OCI-LY7 (cell line): ENCODE measurements around the gene ACER3. TPM values are rescaled to one million over a fixed set of nuclear protein-coding genes. Genes with fewer than 3 reads are reported as not detected.

Source experiments
- BruUV-seq: library from RNA; stranded (reverse); fragments of 400-500 nt; replicated peaks from 2 replicates; lab custom pipeline; 2021; lab: Mats Ljungman, UMichigan
- CTCF ChIA-PET: fragments of 300-600 bp; sonication (Branson Sonifier 250); formaldehyde crosslinking; loops from one replicate; lab custom pipeline; 2022; ENCODE audit warnings: antibody characterized with exemption; ENCODE audit not compliant: unreplicated experiment; lab: Charles Lee
- POLR2A ChIA-PET: fragments of 300-600 bp; sonication (Branson Sonifier 250); formaldehyde crosslinking; loops from one replicate; lab custom pipeline; 2022; ENCODE audit warnings: antibody characterized with exemption; lab: Charles Lee
- DNase-seq: peaks from one replicate; pipeline ENCODE4 v3.0.0-alpha.2; 2015; ENCODE audit warnings: low spot score
- H2AFZ ChIP-seq: fragments of 200-600 bp; sonication (generic), shearing (Covaris generic); 2 replicates; pipeline ENCODE4 v1.6.1; 2014; ENCODE audit warnings: mild to moderate bottlenecking, antibody characterized with exemption, low read length, moderate library complexity
- H3K27ac ChIP-seq: fragments of 200-600 bp; sonication (generic); 2 replicates; pipeline ENCODE4 v1.5.1; 2014; ENCODE audit warnings: mixed run types, low read depth, mild to moderate bottlenecking, moderate library complexity, low read length, inconsistent platforms; ENCODE audit not compliant: poor library complexity, severe bottlenecking
- H3K36me3 ChIP-seq: fragments of 200-600 bp; sonication (generic); 2 replicates; pipeline ENCODE4 v1.6.1; 2014; ENCODE audit warnings: mild to moderate bottlenecking, antibody characterized with exemption, low read length, moderate library complexity, mixed read lengths; ENCODE audit not compliant: insufficient read depth
- H3K4me1 ChIP-seq: fragments of 200-600 bp; sonication (generic); 2 replicates; pipeline ENCODE4 v1.5.1; 2014; ENCODE audit warnings: mild to moderate bottlenecking, low read length; ENCODE audit not compliant: insufficient read depth, poor library complexity, severe bottlenecking
- H3K4me2 ChIP-seq: fragments of 200-600 bp; sonication (generic); 2 replicates; pipeline ENCODE4 v1.6.1; 2014; ENCODE audit warnings: mild to moderate bottlenecking, low read length
- H3K4me3 ChIP-seq: fragments of 200-600 bp; sonication (generic); 2 replicates; pipeline ENCODE4 v1.5.1; 2014; ENCODE audit warnings: mild to moderate bottlenecking, low read depth, low read length; ENCODE audit not compliant: poor library complexity, severe bottlenecking
- H3K79me2 ChIP-seq: fragments of 200-600 bp; sonication (generic); 2 replicates; pipeline ENCODE4 v1.6.1; 2016; ENCODE audit warnings: low read depth, mild to moderate bottlenecking, low read length, moderate library complexity, mixed read lengths; ENCODE audit not compliant: insufficient read depth
- H3K9me2 ChIP-seq: fragments of 200-600 bp; sonication (generic); 2 replicates; pipeline ENCODE4 v1.6.1; 2016; ENCODE audit warnings: mild to moderate bottlenecking, low read length, mixed read lengths; ENCODE audit not compliant: insufficient read depth
- H3K9me3 ChIP-seq: fragments of 200-600 bp; sonication (generic); 2 replicates; pipeline ENCODE4 v1.6.1; 2014; ENCODE audit warnings: mild to moderate bottlenecking, mixed run types, low read length, mixed read lengths
- H4K20me1 ChIP-seq: fragments of 200-600 bp; sonication (generic); 2 replicates; pipeline ENCODE4 v1.6.1; 2014; ENCODE audit warnings: mild to moderate bottlenecking, antibody characterized with exemption, low read length, moderate library complexity, mixed read lengths; ENCODE audit not compliant: insufficient read depth
- CTCF ChIP-seq: fragments of 200-600 bp; sonication (generic); conservative IDR thresholded peaks from 2 replicates; pipeline ENCODE4 v1.5.1; 2014; ENCODE audit warnings: mild to moderate bottlenecking, antibody characterized with exemption, low read length, moderate library complexity, mixed read lengths
- EZH2phosphoT487 ChIP-seq: fragments of 200-600 bp; sonication (generic); IDR thresholded peaks from 2 replicates; pipeline ENCODE4 v1.6.1; 2018; ENCODE audit warnings: low read depth, borderline replicate concordance, mild to moderate bottlenecking, mixed run types, antibody characterized with exemption, low read length, moderate library complexity, mixed read lengths
- intact Hi-C: fragments of 100-400 bp; cut with micrococcal nuclease; formaldehyde crosslinking; loops from one replicate; pipeline ENCODE4 v1.10.0; 2022; ENCODE audit not compliant: unreplicated experiment
- total RNA-seq, 2 experiments: library from RNA; depleted of rRNA in 1 of 2; stranded (reverse); fragments of >200 nt in 1 of 2; shearing (Covaris generic) in 1 of 2; gene quantifications; 2 replicates each; pipeline ENCODE4 v1.2.3, GENCODE V29; 2014 to 2022

The ACER3 gene
- total RNA-seq, 2 experiments from 2014 or later, result 3.0 to 12.2 TPM

GRCh38 chr11:77039491-77040400 lies 179.0 kb downstream of the ACER3 start:
- Histone ChIP-seq H3K4me1 (no peaks in the 10 kb centered on the region), H3K9me2 (no peaks in the 10 kb centered on the region), H3K27ac (no peak overlapping the region), H3K79me2 (no peaks in the 10 kb centered on the region), H3K4me3 (no peak overlapping the region), H3K36me3 (no peaks in the 10 kb centered on the region), H3K9me3 (no peaks in the 10 kb centered on the region), H4K20me1 (no peaks in the 10 kb centered on the region), H2AFZ (no peak overlapping the region), H3K4me2 (no peak overlapping the region)
- TF ChIP-seq CTCF (no peak), EZH2phosphoT487 (no peak)
- no peak for DNase-seq
- CTCF ChIA-PET, result no interaction called here
- no TSS peak for BruUV-seq
- POLR2A ChIA-PET, result interaction anchor here (0.6 kb wide), 1 partner anchor 56 kb away, joined by 3 read pairs; no protein-coding TSS in a partner anchor
- intact Hi-C loops, result loop anchor here (5.0 kb wide), 1 partner anchor 117 kb away; no protein-coding TSS in a partner anchor

- H3K27ac ChIP-seq, result no peak overlapping the region
- no peak for TF ChIP-seq EZH2phosphoT487
- no peak for TF ChIP-seq CTCF
- DNase-seq, result no peak
- H3K4me3 ChIP-seq, result no peak overlapping the region
- H3K4me2 ChIP-seq, result no peak overlapping the region
- ChIA-PET POLR2A (interaction anchor here (0.6 kb wide), 1 partner anchor 55 kb away, joined by 3 read pairs; no protein-coding TSS in a partner anchor), CTCF (no interaction called here)
- no peaks in the 10 kb centered on the region for H3K9me3 ChIP-seq
- H4K20me1 ChIP-seq, result no peaks in the 10 kb centered on the region
- no TSS peak for BruUV-seq
- intact Hi-C loops, result no loop called here
- H2AFZ ChIP-seq, result no peak overlapping the region
- no peaks in the 10 kb centered on the region for H3K9me2 ChIP-seq
- H3K79me2 ChIP-seq, result no peaks in the 10 kb centered on the region
- no peaks in the 10 kb centered on the region for H3K36me3 ChIP-seq
- H3K4me1 ChIP-seq, result no peaks in the 10 kb centered on the region
Measured at GRCh38 chr11:77040401-77040777, 179.7 kb downstream of the ACER3 start.

- no peaks in the 10 kb centered on the region for H4K20me1 ChIP-seq
- intact Hi-C loops, result no loop called here
- BruUV-seq, result no TSS peak
Measured at GRCh38 chr11:77040889-77041288, 180.2 kb downstream of the ACER3 start.

More at GRCh38 chr11:77040889-77041288, 180.2 kb downstream of the ACER3 start:
- Histone ChIP-seq H3K4me3 (no peak overlapping the region), H2AFZ (no peak overlapping the region), H3K9me2 (no peaks in the 10 kb centered on the region), H3K27ac (no peak overlapping the region), H3K79me2 (no peaks in the 10 kb centered on the region), H3K4me2 (no peak overlapping the region), H3K4me1 (no peaks in the 10 kb centered on the region), H3K36me3 (no peaks in the 10 kb centered on the region), H3K9me3 (no peaks in the 10 kb centered on the region)
- ChIA-PET POLR2A (no interaction called here), CTCF (no interaction called here)
- DNase-seq, result no peak
- TF ChIP-seq CTCF (no peak), EZH2phosphoT487 (no peak)
